Adipose tissue (tissue), 3 donors: ENCODE data around the gene NLRC4. TPM values are rescaled to one million over a fixed set of nuclear protein-coding genes. Genes with fewer than 3 reads are reported as not detected.
"Not testable (repeated sequence)": the region's sequence is repeated elsewhere in the genome, so short reads cannot be mapped to it uniquely, and the experiment has no call there.

Experiments
- H3K27ac ChIP-seq: one replicate; pipeline ENCODE4 v1.5.1; 2013; ENCODE audit warnings: low read depth, low read length
- WGBS, 3 donors: extraction: QIAGEN DNeasy Blood & Tissue Kit; methylation state at CpG; one replicate each; pipeline ENCODE4 v1.1.7; 2013; 5-methylcytosine and 5-hydroxymethylcytosine counted together
- polyA plus RNA-seq, 3 donors: library from polyadenylated mRNA; stranded (reverse); fragments of 200-250 nt; gene quantifications; one replicate each; pipeline ENCODE4 v1.2.3, GENCODE V29; 2013
- donor health status: healthy with polysubstance abuse.
- donor health status: Bipolar disorder and iron deficiency.
- donor health status: healthy.

Gene NLRC4
- 1 to 10 TPM in 2 of 3 donors, under 1 TPM in 1; 0.25 to 3.9 (median 2.3) TPM for polyA plus RNA-seq

GRCh38 chr2:32264422-32265105 is at the start of gene NLRC4:
NLRC4 (minus strand) TSS chr2:32264886; CDS start chr2:32256775, 8,111 bp downstream.
- no peak within 1 kb of the TSS for H3K27ac ChIP-seq

GRCh38 chr2:32310577-32310976 is 45.9 kb upstream of the NLRC4 start:
- WGBS, 3 donors, result 80 to 97% (median 96%) methylated on average over 7 of the region's 7 CpGs
- no peak overlapping the region for H3K27ac ChIP-seq

More at GRCh38 chr2:32264422-32265105, at the start of gene NLRC4:
- 55 to 79% (median 61%) methylated on average over 7 of the region's 7 CpGs for WGBS, 3 donors

GRCh38 chr2:32293966-32294562 is 29.4 kb upstream of the NLRC4 start:
- 97 to 99% (median 98%) methylated on average over 14 to 43 of the region's 43 CpGs for WGBS, 3 donors
- not testable (repeated sequence) for H3K27ac ChIP-seq

GRCh38 chr2:32293493-32293892 is 28.8 kb upstream of the NLRC4 start:
- H3K27ac ChIP-seq, result not testable (repeated sequence)
- WGBS, 3 donors, result 92 to 100% (median 95%) methylated on average over 10 to 14 of the region's 26 CpGs

- no peak overlapping the region for H3K27ac ChIP-seq
- 24 to 71% (median 66%) methylated on average over 2 of the region's 2 CpGs for WGBS, 3 donors
Observed at GRCh38 chr2:32291746-32292145, 27.1 kb upstream of the NLRC4 start.

- 81 to 87% (median 85%) methylated on average over 2 of the region's 2 CpGs for WGBS, 3 donors
- no peak overlapping the region for H3K27ac ChIP-seq
Observed at GRCh38 chr2:32290000-32290339, 25.3 kb upstream of the NLRC4 start.

GRCh38 chr2:32289165-32289999 is 24.7 kb upstream of the NLRC4 start:
- H3K27ac ChIP-seq, result no peak overlapping the region
- WGBS, 3 donors, result 32 to 57% (median 51%) methylated on average over 4 of the region's 4 CpGs

GRCh38 chr2:32284321-32284720 is 19.6 kb upstream of the NLRC4 start:
- WGBS, 3 donors, result 70 to 83% (median 72%) methylated on average over 2 of the region's 2 CpGs

GRCh38 chr2:32278478-32278853 is 13.8 kb upstream of the NLRC4 start:
- H3K27ac ChIP-seq, result no peak overlapping the region
- 7 to 19% (median 8%) methylated on average over 6 of the region's 6 CpGs for WGBS, 3 donors

More at GRCh38 chr2:32284321-32284720, 19.6 kb upstream of the NLRC4 start:
- no peak overlapping the region for H3K27ac ChIP-seq

- WGBS, 3 donors, result 0% methylated on average over 58 to 59 of the region's 59 CpGs
- H3K27ac ChIP-seq, result no peak within 1 kb of the TSS
Observed at GRCh38 chr2:32277674-32278477, 13.2 kb upstream of the NLRC4 start, which contains the start of gene YIPF4. YIPF4 (plus strand) TSS chr2:32277904; CDS start chr2:32278156, 252 bp downstream.

GRCh38 chr2:32277363-32277673 is 12.6 kb upstream of the NLRC4 start:
- WGBS, 3 donors, result 44 to 66% (median 62%) methylated on average over 5 of the region's 5 CpGs
- H3K27ac ChIP-seq, result no peak overlapping the region

- 73 to 92% (median 82%) methylated on average over 7 of the region's 7 CpGs for WGBS, 3 donors
Observed at GRCh38 chr2:32275790-32276189, 11.1 kb upstream of the NLRC4 start.

GRCh38 chr2:32274289-32274688 is 9.6 kb upstream of the NLRC4 start:
- H3K27ac ChIP-seq, result no peak overlapping the region
- 62 to 85% (median 79%) methylated on average over 2 of the region's 2 CpGs for WGBS, 3 donors

More at GRCh38 chr2:32275790-32276189, 11.1 kb upstream of the NLRC4 start:
- H3K27ac ChIP-seq, result not testable (repeated sequence)

GRCh38 chr2:32272279-32272678 is 7.6 kb upstream of the NLRC4 start:
- no peak overlapping the region for H3K27ac ChIP-seq
- 48 to 55% (median 50%) methylated on average over 3 of the region's 3 CpGs for WGBS, 3 donors

- no peak overlapping the region for H3K27ac ChIP-seq
- WGBS, 3 donors, result 70 to 85% (median 81%) methylated on average over 2 of the region's 2 CpGs
Observed at GRCh38 chr2:32271063-32271462, 6.4 kb upstream of the NLRC4 start.

- H3K27ac ChIP-seq, result no peak overlapping the region
- WGBS, 3 donors, result 64 to 85% (median 74%) methylated on average over 3 of the region's 3 CpGs
Observed at GRCh38 chr2:32262105-32262504, 2.6 kb downstream of the NLRC4 start.

GRCh38 chr2:32260376-32260775 is 4.3 kb downstream of the NLRC4 start:
- no peak overlapping the region for H3K27ac ChIP-seq
- WGBS, 3 donors, result 75 to 91% (median 81%) methylated on average over 2 of the region's 2 CpGs

GRCh38 chr2:32258242-32258641 is 6.4 kb downstream of the NLRC4 start:
- H3K27ac ChIP-seq, result no peak overlapping the region
- 82 to 86% (median 82%) methylated on average over 13 of the region's 13 CpGs for WGBS, 3 donors
